IMR-90 (cell line): ENCODE measurements around the gene TF.

ENCODE experiments used
- BHLHE40 ChIP-seq: fragments of 150-350 bp; IDR thresholded peaks from 2 replicates; pipeline ENCODE4 v1.6.1; 2016; ENCODE audit warnings: mild to moderate bottlenecking, low read depth, low read length
- CEBPB ChIP-seq: IDR thresholded peaks from 2 replicates; pipeline ENCODE4 v1.6.1; 2012; ENCODE audit warnings: low read depth, low read length, improper control_type of control experiment
- FOS ChIP-seq: fragments of 150-350 bp; IDR thresholded peaks from 2 replicates; pipeline ENCODE4 v1.6.1; 2016; ENCODE audit warnings: low read depth, low read length
- MAZ ChIP-seq: IDR thresholded peaks from 2 replicates; pipeline ENCODE4 v1.6.1; 2012; ENCODE audit warnings: low read depth, mild to moderate bottlenecking, low read length, improper control_type of control experiment, moderate library complexity, borderline replicate concordance
- MXI1 ChIP-seq: IDR thresholded peaks from 2 replicates; pipeline ENCODE4 v1.6.1; 2012; ENCODE audit warnings: low read depth, mild to moderate bottlenecking, low read length, moderate library complexity, borderline replicate concordance
- NFE2L2 ChIP-seq: fragments of 150-350 bp; IDR thresholded peaks from 2 replicates; pipeline ENCODE4 v1.6.1; 2016; ENCODE audit warnings: low read depth, mild to moderate bottlenecking, low read length
- POLR2A ChIP-seq: IDR thresholded peaks from 2 replicates; pipeline ENCODE4 v1.6.1; 2012; ENCODE audit warnings: mild to moderate bottlenecking, low read depth, low read length
- RAD21 ChIP-seq: IDR thresholded peaks from 2 replicates; pipeline ENCODE4 v1.6.1; 2012; ENCODE audit warnings: low read length, improper control_type of control experiment
- RCOR1 ChIP-seq: IDR thresholded peaks from 2 replicates; pipeline ENCODE4 v1.6.1; 2012; ENCODE audit warnings: mild to moderate bottlenecking, low read length, improper control_type of control experiment; ENCODE audit not compliant: insufficient replicate concordance
- RFX5 ChIP-seq: IDR thresholded peaks from 2 replicates; pipeline ENCODE4 v1.8.0; 2012; ENCODE audit warnings: low read depth, mild to moderate bottlenecking, low read length, moderate library complexity
- SMC3 ChIP-seq: fragments of 150-350 bp; IDR thresholded peaks from 2 replicates; pipeline ENCODE4 v1.6.1; 2016; ENCODE audit warnings: low read depth, mild to moderate bottlenecking, antibody characterized with exemption, low read length, moderate library complexity
- TF ChIP-seq, protein P1 (sequence below): conservative IDR thresholded peaks from 2 replicates; pipeline ENCODE4 v1.5.1; 2012; ENCODE audit warnings: mild to moderate bottlenecking, low read depth, low read length, improper control_type of control experiment
- TF ChIP-seq, protein P2 (sequence below): fragments of 150-350 bp; IDR thresholded peaks from 2 replicates; pipeline ENCODE4 v1.6.1; 2017; ENCODE audit warnings: mild to moderate bottlenecking, antibody characterized with exemption, low read length, low read depth
- TF ChIP-seq, protein P3 (sequence below): fragments of 150-350 bp; IDR thresholded peaks from 2 replicates; pipeline ENCODE4 v1.6.1; 2016; ENCODE audit warnings: low read depth, mild to moderate bottlenecking, low read length, moderate library complexity, borderline replicate concordance

- TF ChIP-seq, protein P1, sequence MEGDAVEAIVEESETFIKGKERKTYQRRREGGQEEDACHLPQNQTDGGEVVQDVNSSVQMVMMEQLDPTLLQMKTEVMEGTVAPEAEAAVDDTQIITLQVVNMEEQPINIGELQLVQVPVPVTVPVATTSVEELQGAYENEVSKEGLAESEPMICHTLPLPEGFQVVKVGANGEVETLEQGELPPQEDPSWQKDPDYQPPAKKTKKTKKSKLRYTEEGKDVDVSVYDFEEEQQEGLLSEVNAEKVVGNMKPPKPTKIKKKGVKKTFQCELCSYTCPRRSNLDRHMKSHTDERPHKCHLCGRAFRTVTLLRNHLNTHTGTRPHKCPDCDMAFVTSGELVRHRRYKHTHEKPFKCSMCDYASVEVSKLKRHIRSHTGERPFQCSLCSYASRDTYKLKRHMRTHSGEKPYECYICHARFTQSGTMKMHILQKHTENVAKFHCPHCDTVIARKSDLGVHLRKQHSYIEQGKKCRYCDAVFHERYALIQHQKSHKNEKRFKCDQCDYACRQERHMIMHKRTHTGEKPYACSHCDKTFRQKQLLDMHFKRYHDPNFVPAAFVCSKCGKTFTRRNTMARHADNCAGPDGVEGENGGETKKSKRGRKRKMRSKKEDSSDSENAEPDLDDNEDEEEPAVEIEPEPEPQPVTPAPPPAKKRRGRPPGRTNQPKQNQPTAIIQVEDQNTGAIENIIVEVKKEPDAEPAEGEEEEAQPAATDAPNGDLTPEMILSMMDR = no peak
- TF ChIP-seq, protein P2, sequence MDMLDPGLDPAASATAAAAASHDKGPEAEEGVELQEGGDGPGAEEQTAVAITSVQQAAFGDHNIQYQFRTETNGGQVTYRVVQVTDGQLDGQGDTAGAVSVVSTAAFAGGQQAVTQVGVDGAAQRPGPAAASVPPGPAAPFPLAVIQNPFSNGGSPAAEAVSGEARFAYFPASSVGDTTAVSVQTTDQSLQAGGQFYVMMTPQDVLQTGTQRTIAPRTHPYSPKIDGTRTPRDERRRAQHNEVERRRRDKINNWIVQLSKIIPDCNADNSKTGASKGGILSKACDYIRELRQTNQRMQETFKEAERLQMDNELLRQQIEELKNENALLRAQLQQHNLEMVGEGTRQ = no peak
- TF ChIP-seq MXI1 (no peak), POLR2A (no peak), CEBPB (no peak), RCOR1 (no peak), RFX5 (no peak), RAD21 (no peak), NFE2L2 (no peak), FOS (no peak), MAZ (no peak), SMC3 (no peak), BHLHE40 (no peak)
- TF ChIP-seq, protein P3, sequence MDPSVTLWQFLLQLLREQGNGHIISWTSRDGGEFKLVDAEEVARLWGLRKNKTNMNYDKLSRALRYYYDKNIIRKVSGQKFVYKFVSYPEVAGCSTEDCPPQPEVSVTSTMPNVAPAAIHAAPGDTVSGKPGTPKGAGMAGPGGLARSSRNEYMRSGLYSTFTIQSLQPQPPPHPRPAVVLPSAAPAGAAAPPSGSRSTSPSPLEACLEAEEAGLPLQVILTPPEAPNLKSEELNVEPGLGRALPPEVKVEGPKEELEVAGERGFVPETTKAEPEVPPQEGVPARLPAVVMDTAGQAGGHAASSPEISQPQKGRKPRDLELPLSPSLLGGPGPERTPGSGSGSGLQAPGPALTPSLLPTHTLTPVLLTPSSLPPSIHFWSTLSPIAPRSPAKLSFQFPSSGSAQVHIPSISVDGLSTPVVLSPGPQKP = no peak
Observed at GRCh38 chr3:133782454-133782853, 36.3 kb downstream of the TF start.
